GM06990 (cell line): Measurements from ENCODE around the gene ADGRL3.

Source experiments
- DNase-seq: peaks from one replicate; pipeline ENCODE4 v3.0.0-alpha.2; 2011; ENCODE audit not compliant: insufficient read length; ENCODE audit errors: extremely low read depth
- H3K27me3 ChIP-seq: replicated peaks from 2 replicates; pipeline ENCODE4 v1.6.0; 2011; ENCODE audit warnings: low read length; ENCODE audit not compliant: control insufficient read depth, insufficient read depth
- H3K36me3 ChIP-seq: 2 replicates; pipeline ENCODE4 v1.5.1; 2011; ENCODE audit warnings: low read length; ENCODE audit not compliant: control insufficient read depth, insufficient read depth
- H3K4me3 ChIP-seq: replicated peaks from 2 replicates; pipeline ENCODE4 v1.5.1; 2011; ENCODE audit warnings: low read depth, mild to moderate bottlenecking, control low read depth, low read length
- CTCF ChIP-seq: IDR thresholded peaks from 2 replicates; pipeline ENCODE4 v1.5.1; 2011; ENCODE audit warnings: low read length, control low read depth, mild to moderate bottlenecking, inconsistent platforms; ENCODE audit not compliant: insufficient read depth, poor library complexity, severe bottlenecking

ADGRL3 gene

DNA sequence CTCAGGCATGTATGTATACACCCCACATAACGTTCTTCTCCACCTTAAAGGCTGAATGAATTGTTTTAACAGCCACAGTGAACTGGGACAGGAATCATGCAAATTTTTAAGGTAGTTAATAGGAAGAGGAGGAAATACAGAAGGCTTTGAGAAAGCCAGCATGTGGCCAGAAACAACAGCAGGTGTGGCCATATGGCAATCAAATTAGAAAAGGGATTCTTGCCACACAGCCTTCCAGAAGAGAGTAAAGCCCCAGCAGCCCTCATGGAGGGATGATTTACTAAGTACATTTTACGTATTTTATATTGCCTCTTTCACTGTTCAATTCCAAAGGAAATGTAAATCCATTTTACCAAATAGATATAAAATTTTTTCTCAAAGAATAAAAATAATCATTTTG, 792.2 kb downstream of the ADGRL3 start:
- no peak for DNase-seq
- Histone ChIP-seq H3K4me3 (no peak overlapping the region), H3K27me3 (no peaks in the 10 kb centered on the region), H3K36me3 (no peaks in the 10 kb centered on the region)
- no peak for TF ChIP-seq CTCF

GRCh38 chr4:61994036-61994435, 793.9 kb downstream of the ADGRL3 start:
- no peaks in the 10 kb centered on the region for H3K36me3 ChIP-seq
- TF ChIP-seq CTCF: no peak
- no peak for DNase-seq
- H3K27me3 ChIP-seq: no peaks in the 10 kb centered on the region
- H3K4me3 ChIP-seq: no peak overlapping the region

- no peaks in the 10 kb centered on the region for H3K36me3 ChIP-seq
- DNase-seq: no peak
- H3K4me3 ChIP-seq: no peak overlapping the region
- TF ChIP-seq CTCF: no peak
- H3K27me3 ChIP-seq: no peaks in the 10 kb centered on the region
These were observed 795.7 kb downstream of the ADGRL3 start for GRCh38 chr4:61995717-61996340.

GRCh38 chr4:61996943-61997342, 796.8 kb downstream of the ADGRL3 start:
- Histone ChIP-seq H3K4me3 (no peak overlapping the region), H3K36me3 (no peaks in the 10 kb centered on the region), H3K27me3 (no peaks in the 10 kb centered on the region)
- TF ChIP-seq CTCF: no peak
- no peak for DNase-seq

DNA sequence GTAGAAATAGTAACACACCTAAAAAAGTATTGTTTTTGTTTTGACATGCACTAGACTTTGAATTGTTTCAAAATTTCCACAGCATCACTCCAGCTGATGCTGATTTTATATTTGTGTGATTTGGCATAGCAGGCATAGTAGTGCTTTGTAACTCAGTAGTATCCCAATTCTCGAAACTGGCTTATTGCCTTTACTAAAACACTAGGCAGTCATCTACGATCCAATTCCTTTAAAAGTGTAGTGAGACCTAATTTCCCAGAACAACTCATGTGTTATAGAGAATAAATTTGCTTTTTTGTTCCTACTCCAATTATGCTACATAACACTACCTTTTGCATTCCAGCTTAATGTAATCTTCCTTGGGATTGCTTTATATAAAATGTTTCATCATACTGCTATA, 797.7 kb downstream of the ADGRL3 start:
- no peaks in the 10 kb centered on the region for H3K27me3 ChIP-seq
- H3K4me3 ChIP-seq: no peak overlapping the region
- TF ChIP-seq CTCF: no peak
- no peaks in the 10 kb centered on the region for H3K36me3 ChIP-seq
- no peak for DNase-seq

DNA sequence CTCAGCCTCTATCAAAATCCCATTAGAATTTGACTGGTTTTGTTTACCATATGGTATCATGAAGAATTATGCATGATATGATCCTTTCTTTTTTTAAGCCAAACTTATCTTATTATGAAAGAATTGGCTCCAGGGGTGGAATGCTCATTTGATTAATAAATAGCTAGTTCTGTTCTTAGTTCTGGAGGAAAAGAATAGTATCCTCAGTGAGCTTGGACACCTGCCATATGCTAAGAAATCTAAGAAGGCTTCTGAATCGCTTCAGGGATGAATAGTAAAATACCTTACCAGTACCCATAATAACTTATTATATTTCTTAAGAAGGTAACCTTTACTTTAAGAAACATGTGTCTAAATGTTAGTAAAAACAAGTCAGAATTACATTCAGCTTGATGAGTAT, 803.6 kb downstream of the ADGRL3 start:
- DNase-seq: no peak
- Histone ChIP-seq H3K27me3 (no peaks in the 10 kb centered on the region), H3K36me3 (no peaks in the 10 kb centered on the region), H3K4me3 (no peak overlapping the region)
- no peak for TF ChIP-seq CTCF
